TTC549 (cell line): ENCODE results near the gene GALNT10.
"Not testable (repeated sequence)": the region's sequence is repeated elsewhere in the genome, so short reads cannot be mapped to it uniquely, and the experiment has no call there.

Source experiments
- FAIRE-seq: peaks from 2 replicates; lab custom pipeline; 2012; peaks lifted over from hg19 to GRCh38; lab: Jason Lieb, UNC

Gene GALNT10

GRCh38 chr5:154356958-154357357, 166.4 kb downstream of the GALNT10 start:
- no peak for FAIRE-seq

- FAIRE-seq, result no peak
Observed at GRCh38 chr5:154358516-154359220, 168.1 kb downstream of the GALNT10 start.

- no peak for FAIRE-seq
Observed at GRCh38 chr5:154359221-154359573, 168.7 kb downstream of the GALNT10 start.

- not testable (repeated sequence) for FAIRE-seq
Observed at GRCh38 chr5:154360241-154360640, 169.7 kb downstream of the GALNT10 start.

GRCh38 chr5:154363411-154363810, 172.9 kb downstream of the GALNT10 start:
- FAIRE-seq, result no peak

GRCh38 chr5:154364771-154365170, 174.2 kb downstream of the GALNT10 start:
- no peak for FAIRE-seq

- FAIRE-seq, result no peak
Observed at GRCh38 chr5:154365823-154366222, 175.3 kb downstream of the GALNT10 start.

- FAIRE-seq, result no peak
Observed at GRCh38 chr5:154366353-154366752, 175.8 kb downstream of the GALNT10 start.

GRCh38 chr5:154367101-154367500, 176.6 kb downstream of the GALNT10 start:
- no peak for FAIRE-seq

GRCh38 chr5:154368041-154368800, 177.7 kb downstream of the GALNT10 start:
- FAIRE-seq, result no peak

- no peak for FAIRE-seq
Observed at GRCh38 chr5:154369682-154370081, 179.1 kb downstream of the GALNT10 start.

- FAIRE-seq, result no peak
Observed at GRCh38 chr5:154370119-154370518, 179.6 kb downstream of the GALNT10 start.

GRCh38 chr5:154370813-154371212, 180.3 kb downstream of the GALNT10 start:
- no peak for FAIRE-seq

- no peak for FAIRE-seq
Observed at GRCh38 chr5:154371687-154372086, 181.2 kb downstream of the GALNT10 start.

- no peak for FAIRE-seq
Observed at GRCh38 chr5:154372661-154373060, 182.1 kb downstream of the GALNT10 start.

- FAIRE-seq, result no peak
Observed at GRCh38 chr5:154373326-154373725, 182.8 kb downstream of the GALNT10 start.

- no peak for FAIRE-seq
Observed at GRCh38 chr5:154373729-154374179, 183.2 kb downstream of the GALNT10 start.

- no peak for FAIRE-seq
Observed at GRCh38 chr5:154374264-154374663, 183.7 kb downstream of the GALNT10 start.

GRCh38 chr5:154375329-154376008, 184.9 kb downstream of the GALNT10 start:
- no peak for FAIRE-seq

- no peak for FAIRE-seq
Observed at GRCh38 chr5:154376481-154376880, 185.9 kb downstream of the GALNT10 start.

GRCh38 chr5:154377754-154378533, 187.4 kb downstream of the GALNT10 start:
- no peak for FAIRE-seq

GRCh38 chr5:154380263-154380662, 189.7 kb downstream of the GALNT10 start:
- FAIRE-seq, result no peak
